ENCODE data around the gene ADAT3.

Gene ADAT3

GRCh38 chr19:1962674-1963073 lies 57.5 kb downstream of the ADAT3 start:
- no peak for DNase-seq
